Effector memory CD4-positive, alpha-beta T cell (primary cell): ENCODE measurements around the gene SH3PXD2A.

Source experiments
- DNase-seq, 3 donors: peaks; one replicate each; pipeline ENCODE4 v3.0.0-alpha.2; 2020
- H3K27ac ChIP-seq: 2 replicates; pipeline ENCODE4 v1.7.0; 2013; ENCODE audit warnings: mild to moderate bottlenecking, low read length, moderate library complexity; ENCODE audit not compliant: insufficient read depth, poor library complexity, severe bottlenecking
- H3K27me3 ChIP-seq: replicated peaks from 2 replicates; pipeline ENCODE4 v1.7.0; 2013; ENCODE audit warnings: mild to moderate bottlenecking, low read length; ENCODE audit not compliant: insufficient read depth, control insufficient read depth, poor library complexity, severe bottlenecking
- H3K36me3 ChIP-seq: 2 replicates; pipeline ENCODE4 v1.7.0; 2013; ENCODE audit warnings: mild to moderate bottlenecking, low read length, moderate library complexity; ENCODE audit not compliant: control insufficient read depth, insufficient read depth
- H3K4me1 ChIP-seq: 2 replicates; pipeline ENCODE4 v1.7.0; 2013; ENCODE audit warnings: low read length, mild to moderate bottlenecking; ENCODE audit not compliant: control insufficient read depth, insufficient read depth, poor library complexity, severe bottlenecking
- H3K4me3 ChIP-seq: 2 replicates; pipeline ENCODE4 v1.7.0; 2013; ENCODE audit warnings: low read length, low read depth, mild to moderate bottlenecking; ENCODE audit not compliant: insufficient read depth, poor library complexity, severe bottlenecking
- H3K9me3 ChIP-seq: 2 replicates; pipeline ENCODE4 v1.7.0; 2013; ENCODE audit warnings: mild to moderate bottlenecking, low read length, moderate library complexity; ENCODE audit not compliant: control insufficient read depth

SH3PXD2A gene

GRCh38 chr10:103657061-103657591 lies 198.2 kb downstream of the SH3PXD2A start:
- no peaks in the 10 kb centered on the region for H3K36me3 ChIP-seq
- H3K4me1 ChIP-seq = peaks cover 16% of the 10 kb centered on the region
- H3K9me3 ChIP-seq = no peaks in the 10 kb centered on the region
- no peak overlapping the region for H3K4me3 ChIP-seq
- no peaks in the 10 kb centered on the region for H3K27me3 ChIP-seq
- DNase-seq = no peak
- no peak overlapping the region for H3K27ac ChIP-seq

- no peaks in the 10 kb centered on the region for H3K27me3 ChIP-seq
- no peak overlapping the region for H3K4me3 ChIP-seq
- DNase-seq = no peak
- H3K9me3 ChIP-seq = no peaks in the 10 kb centered on the region
- H3K36me3 ChIP-seq = no peaks in the 10 kb centered on the region
- no peak overlapping the region for H3K27ac ChIP-seq
- peaks cover 7% of the 10 kb centered on the region for H3K4me1 ChIP-seq
Observed at GRCh38 chr10:103654925-103655324, 200.5 kb downstream of the SH3PXD2A start.

GRCh38 chr10:103653581-103654037 lies 201.8 kb downstream of the SH3PXD2A start:
- H3K27me3 ChIP-seq = no peaks in the 10 kb centered on the region
- no peaks in the 10 kb centered on the region for H3K9me3 ChIP-seq
- no peak overlapping the region for H3K4me3 ChIP-seq
- H3K36me3 ChIP-seq = no peaks in the 10 kb centered on the region
- DNase-seq = no peak
- no peaks in the 10 kb centered on the region for H3K4me1 ChIP-seq
- H3K27ac ChIP-seq = no peak overlapping the region

- no peaks in the 10 kb centered on the region for H3K36me3 ChIP-seq
- no peak overlapping the region for H3K27ac ChIP-seq
- H3K27me3 ChIP-seq = no peaks in the 10 kb centered on the region
- H3K9me3 ChIP-seq = no peaks in the 10 kb centered on the region
- H3K4me1 ChIP-seq = no peaks in the 10 kb centered on the region
- no peak for DNase-seq
- no peak overlapping the region for H3K4me3 ChIP-seq
Observed at GRCh38 chr10:103652599-103653281, 202.6 kb downstream of the SH3PXD2A start.

GRCh38 chr10:103651783-103652476 lies 203.4 kb downstream of the SH3PXD2A start:
- Histone ChIP-seq H3K27me3 (no peaks in the 10 kb centered on the region), H3K4me3 (no peak overlapping the region), H3K9me3 (no peaks in the 10 kb centered on the region), H3K36me3 (no peaks in the 10 kb centered on the region), H3K27ac (no peak overlapping the region), H3K4me1 (no peaks in the 10 kb centered on the region)
- DNase-seq = no peak

- no peaks in the 10 kb centered on the region for H3K36me3 ChIP-seq
Observed at GRCh38 chr10:103651333-103651732, 204.0 kb downstream of the SH3PXD2A start.

GRCh38 chr10:103649654-103650423 lies 205.5 kb downstream of the SH3PXD2A start:
- Histone ChIP-seq H3K9me3 (no peaks in the 10 kb centered on the region), H3K36me3 (no peaks in the 10 kb centered on the region), H3K27me3 (no peaks in the 10 kb centered on the region), H3K27ac (no peak overlapping the region), H3K4me1 (no peaks in the 10 kb centered on the region), H3K4me3 (no peak overlapping the region)
- no peak for DNase-seq

More at GRCh38 chr10:103651333-103651732, 204.0 kb downstream of the SH3PXD2A start:
- no peak overlapping the region for H3K27ac ChIP-seq
- H3K9me3 ChIP-seq = no peaks in the 10 kb centered on the region
- no peaks in the 10 kb centered on the region for H3K27me3 ChIP-seq
- DNase-seq = no peak
- no peak overlapping the region for H3K4me3 ChIP-seq
- H3K4me1 ChIP-seq = no peaks in the 10 kb centered on the region

GRCh38 chr10:103648636-103649532 lies 206.5 kb downstream of the SH3PXD2A start:
- Histone ChIP-seq H3K4me3 (no peak overlapping the region), H3K9me3 (no peaks in the 10 kb centered on the region), H3K4me1 (no peaks in the 10 kb centered on the region), H3K27me3 (no peaks in the 10 kb centered on the region), H3K36me3 (no peaks in the 10 kb centered on the region), H3K27ac (no peak overlapping the region)
- DNase-seq = no peak

GRCh38 chr10:103648251-103648635 lies 207.1 kb downstream of the SH3PXD2A start:
- no peak for DNase-seq
- Histone ChIP-seq H3K36me3 (no peaks in the 10 kb centered on the region), H3K4me3 (no peak overlapping the region), H3K4me1 (no peaks in the 10 kb centered on the region), H3K27ac (no peak overlapping the region), H3K9me3 (no peaks in the 10 kb centered on the region), H3K27me3 (no peaks in the 10 kb centered on the region)
